ENCODE measurements around the gene ERBB4.
"Not testable (repeated sequence)": the region's sequence is repeated elsewhere in the genome, so short reads cannot be mapped to it uniquely, and the experiment has no call there.

The ERBB4 gene

DNA sequence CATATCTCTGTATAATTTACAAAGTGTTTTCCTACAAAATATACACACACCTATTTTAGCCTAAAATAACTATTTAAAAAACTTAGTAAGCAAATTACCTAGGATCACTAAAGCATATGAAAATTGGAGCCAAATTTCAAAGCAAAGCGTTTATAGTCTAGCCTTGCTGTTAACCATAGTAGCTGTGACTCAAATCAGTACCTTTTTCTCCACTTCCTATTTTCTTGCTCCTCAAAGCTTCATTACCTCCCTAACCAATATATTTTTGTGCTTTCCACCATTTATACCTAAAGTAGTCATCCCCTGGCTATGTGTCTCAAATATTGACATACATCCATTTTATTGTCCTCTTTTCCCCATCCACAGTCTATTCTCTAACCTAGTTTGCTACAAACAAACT is 73.1 kb downstream of the ERBB4 start:
- Histone ChIP-seq H3K27ac (no peak overlapping the region), H3K36me3 (ENCODE audit: control insufficient read depth, insufficient read depth, low read length) (no peaks in the 10 kb centered on the region), H3K9ac (no peak overlapping the region), H3K4me2 (ENCODE audit: low read length) (no peak overlapping the region), H3K4me1 (no peaks in the 10 kb centered on the region), H3K4me3 (ENCODE audit: low read depth, low read length) (no peak overlapping the region), H2AFZ (no peak overlapping the region), H3K79me2 (no peaks in the 10 kb centered on the region), H3K9me3 (ENCODE audit: control insufficient read depth, low read length) (no peaks in the 10 kb centered on the region), H3K27me3 (ENCODE audit: control insufficient read depth, insufficient read depth, low read length) (no peaks in the 10 kb centered on the region)
- TF ChIP-seq, protein P1, sequence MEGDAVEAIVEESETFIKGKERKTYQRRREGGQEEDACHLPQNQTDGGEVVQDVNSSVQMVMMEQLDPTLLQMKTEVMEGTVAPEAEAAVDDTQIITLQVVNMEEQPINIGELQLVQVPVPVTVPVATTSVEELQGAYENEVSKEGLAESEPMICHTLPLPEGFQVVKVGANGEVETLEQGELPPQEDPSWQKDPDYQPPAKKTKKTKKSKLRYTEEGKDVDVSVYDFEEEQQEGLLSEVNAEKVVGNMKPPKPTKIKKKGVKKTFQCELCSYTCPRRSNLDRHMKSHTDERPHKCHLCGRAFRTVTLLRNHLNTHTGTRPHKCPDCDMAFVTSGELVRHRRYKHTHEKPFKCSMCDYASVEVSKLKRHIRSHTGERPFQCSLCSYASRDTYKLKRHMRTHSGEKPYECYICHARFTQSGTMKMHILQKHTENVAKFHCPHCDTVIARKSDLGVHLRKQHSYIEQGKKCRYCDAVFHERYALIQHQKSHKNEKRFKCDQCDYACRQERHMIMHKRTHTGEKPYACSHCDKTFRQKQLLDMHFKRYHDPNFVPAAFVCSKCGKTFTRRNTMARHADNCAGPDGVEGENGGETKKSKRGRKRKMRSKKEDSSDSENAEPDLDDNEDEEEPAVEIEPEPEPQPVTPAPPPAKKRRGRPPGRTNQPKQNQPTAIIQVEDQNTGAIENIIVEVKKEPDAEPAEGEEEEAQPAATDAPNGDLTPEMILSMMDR (IDR thresholded peaks at IDR 0.05) = no peak

DNA sequence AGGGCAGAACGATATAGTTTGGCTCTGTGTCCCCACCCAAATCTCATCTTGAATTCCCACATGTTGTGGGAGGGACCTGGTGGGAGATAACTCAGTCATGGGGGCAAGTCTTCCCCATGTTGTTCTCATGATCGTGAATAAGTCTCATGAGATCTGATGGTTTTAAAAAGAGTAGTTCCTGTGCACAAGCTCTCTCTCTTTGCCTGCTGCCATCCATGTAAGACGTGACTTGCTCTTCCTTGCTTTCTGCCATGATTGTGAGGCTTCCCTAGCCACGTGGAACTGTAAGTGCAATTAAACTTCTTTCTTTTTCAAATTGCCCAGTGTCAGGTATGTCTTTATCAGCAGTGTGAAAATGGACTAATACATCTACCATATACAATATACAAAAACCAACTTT is 76.9 kb downstream of the ERBB4 start:
- H3K9ac ChIP-seq; H3K9me3 ChIP-seq (ENCODE audit: control insufficient read depth, low read length); H3K36me3 ChIP-seq (ENCODE audit: control insufficient read depth, insufficient read depth, low read length): not testable (repeated sequence)

DNA sequence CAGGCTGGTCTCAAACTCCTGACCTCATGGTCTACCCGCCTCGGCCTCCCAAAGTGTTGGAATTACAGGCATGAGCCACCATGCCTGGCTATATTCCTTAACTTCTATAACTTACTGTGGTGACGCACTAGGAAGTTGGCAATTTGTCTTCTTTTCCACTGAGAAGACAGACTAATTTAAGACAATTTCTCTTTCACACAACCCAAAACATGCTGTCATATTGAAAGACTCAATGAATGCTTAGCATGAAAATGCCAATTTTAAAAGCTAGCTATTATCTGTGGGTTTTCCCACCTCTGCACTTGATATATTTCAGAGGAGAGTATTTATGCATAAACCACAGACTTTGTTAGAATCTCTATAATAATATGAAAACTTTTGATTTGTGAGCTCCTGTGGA is 84.5 kb downstream of the ERBB4 start:
- Histone ChIP-seq H3K4me2 (ENCODE audit: low read length) (no peak overlapping the region), H3K27me3 (ENCODE audit: control insufficient read depth, insufficient read depth, low read length) (no peaks in the 10 kb centered on the region), H3K4me1 (no peaks in the 10 kb centered on the region), H3K4me3 (ENCODE audit: low read depth, low read length) (no peak overlapping the region), H3K79me2 (no peaks in the 10 kb centered on the region), H3K27ac (no peak overlapping the region), H2AFZ (no peak overlapping the region), H3K36me3 (ENCODE audit: control insufficient read depth, insufficient read depth, low read length) (no peaks in the 10 kb centered on the region), H3K9ac (no peak overlapping the region), H3K9me3 (ENCODE audit: control insufficient read depth, low read length) (no peaks in the 10 kb centered on the region)
- TF ChIP-seq, protein P1 (IDR thresholded peaks at IDR 0.05) = no peak

More for the DNA sequence above, 76.9 kb downstream of the ERBB4 start:
- H2AFZ ChIP-seq; H3K4me2 ChIP-seq (ENCODE audit: low read length); H3K79me2 ChIP-seq; H3K4me3 ChIP-seq (ENCODE audit: low read depth, low read length); H3K27ac ChIP-seq; H3K27me3 ChIP-seq (ENCODE audit: control insufficient read depth, insufficient read depth, low read length); H3K4me1 ChIP-seq: not testable (repeated sequence)

DNA sequence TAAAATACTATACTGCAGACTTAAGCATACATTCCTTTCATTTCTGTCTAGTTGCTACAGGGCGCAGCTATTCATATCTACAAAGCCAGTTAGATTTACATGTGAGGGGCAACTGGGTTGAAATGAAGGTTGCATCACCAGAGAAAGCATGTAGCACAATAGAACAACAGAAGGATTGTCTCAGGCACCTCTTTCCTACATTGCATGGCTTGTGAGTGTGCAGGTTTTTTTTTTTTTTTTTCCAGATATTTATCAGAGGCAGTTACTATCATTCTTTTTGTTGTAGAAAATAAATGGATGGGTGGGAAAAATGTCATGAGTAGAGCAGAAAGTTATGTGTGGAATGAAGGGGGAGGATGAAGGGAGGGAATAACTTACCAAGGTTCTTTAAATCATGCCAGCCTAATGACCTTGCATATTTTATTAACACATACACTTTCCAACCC is 86.8 kb downstream of the ERBB4 start:
- Histone ChIP-seq H3K4me2 (ENCODE audit: low read length) (no peak overlapping the region), H3K79me2 (no peaks in the 10 kb centered on the region), H3K27ac (no peak overlapping the region), H2AFZ (no peak overlapping the region), H3K9ac (no peak overlapping the region), H3K9me3 (ENCODE audit: control insufficient read depth, low read length) (no peaks in the 10 kb centered on the region), H3K36me3 (ENCODE audit: control insufficient read depth, insufficient read depth, low read length) (no peaks in the 10 kb centered on the region), H3K4me1 (no peaks in the 10 kb centered on the region), H3K4me3 (ENCODE audit: low read depth, low read length) (no peak overlapping the region), H3K27me3 (ENCODE audit: control insufficient read depth, insufficient read depth, low read length) (no peaks in the 10 kb centered on the region)
- TF ChIP-seq, protein P1 (IDR thresholded peaks at IDR 0.05) = no peak

DNA sequence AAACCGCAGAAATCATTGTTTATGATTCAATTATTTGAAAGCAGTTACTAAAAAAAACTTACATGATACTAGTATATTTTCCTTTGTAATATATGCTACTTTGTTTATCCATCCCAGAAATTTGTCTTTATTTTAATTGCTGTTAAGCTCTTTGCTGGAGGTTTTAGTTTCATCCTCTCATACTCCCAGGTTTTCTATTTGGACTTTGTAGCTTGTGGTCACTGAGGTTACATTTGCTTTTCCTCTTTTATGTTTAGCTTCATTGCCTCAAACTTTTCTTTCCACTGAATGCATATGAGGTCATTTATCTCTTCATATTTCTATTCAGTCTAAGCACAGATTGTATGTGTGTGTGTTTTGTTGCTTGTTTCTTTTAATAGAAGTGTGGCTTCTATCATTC is 89.9 kb downstream of the ERBB4 start:
- no peak overlapping the region for H3K27ac ChIP-seq
- H3K27me3 ChIP-seq (ENCODE audit: control insufficient read depth, insufficient read depth, low read length) = no peaks in the 10 kb centered on the region
- TF ChIP-seq, protein P1 (IDR thresholded peaks at IDR 0.05) = no peak
- H3K9ac ChIP-seq = no peak overlapping the region
- H3K4me2 ChIP-seq (ENCODE audit: low read length) = no peak overlapping the region
- no peaks in the 10 kb centered on the region for H3K9me3 ChIP-seq (ENCODE audit: control insufficient read depth, low read length)
- H3K4me1 ChIP-seq = no peaks in the 10 kb centered on the region
- no peak overlapping the region for H3K4me3 ChIP-seq (ENCODE audit: low read depth, low read length)
- H3K36me3 ChIP-seq (ENCODE audit: control insufficient read depth, insufficient read depth, low read length) = no peaks in the 10 kb centered on the region
- H2AFZ ChIP-seq = no peak overlapping the region
- no peaks in the 10 kb centered on the region for H3K79me2 ChIP-seq
